ENCODE data around the gene MYD88.

GRCh38 chr3:38163841-38164642, 25.6 kb downstream of the MYD88 start:
- TF ChIP-seq, protein P1, sequence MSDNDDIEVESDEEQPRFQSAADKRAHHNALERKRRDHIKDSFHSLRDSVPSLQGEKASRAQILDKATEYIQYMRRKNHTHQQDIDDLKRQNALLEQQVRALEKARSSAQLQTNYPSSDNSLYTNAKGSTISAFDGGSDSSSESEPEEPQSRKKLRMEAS (CRISPR knock-in tag; IDR thresholded peaks at IDR 0.05), result no peak
- no peak for TF ChIP-seq ZNF219 (CRISPR knock-in tag; IDR thresholded peaks at IDR 0.05; ENCODE audit: borderline replicate concordance)
- TF ChIP-seq, protein P2, sequence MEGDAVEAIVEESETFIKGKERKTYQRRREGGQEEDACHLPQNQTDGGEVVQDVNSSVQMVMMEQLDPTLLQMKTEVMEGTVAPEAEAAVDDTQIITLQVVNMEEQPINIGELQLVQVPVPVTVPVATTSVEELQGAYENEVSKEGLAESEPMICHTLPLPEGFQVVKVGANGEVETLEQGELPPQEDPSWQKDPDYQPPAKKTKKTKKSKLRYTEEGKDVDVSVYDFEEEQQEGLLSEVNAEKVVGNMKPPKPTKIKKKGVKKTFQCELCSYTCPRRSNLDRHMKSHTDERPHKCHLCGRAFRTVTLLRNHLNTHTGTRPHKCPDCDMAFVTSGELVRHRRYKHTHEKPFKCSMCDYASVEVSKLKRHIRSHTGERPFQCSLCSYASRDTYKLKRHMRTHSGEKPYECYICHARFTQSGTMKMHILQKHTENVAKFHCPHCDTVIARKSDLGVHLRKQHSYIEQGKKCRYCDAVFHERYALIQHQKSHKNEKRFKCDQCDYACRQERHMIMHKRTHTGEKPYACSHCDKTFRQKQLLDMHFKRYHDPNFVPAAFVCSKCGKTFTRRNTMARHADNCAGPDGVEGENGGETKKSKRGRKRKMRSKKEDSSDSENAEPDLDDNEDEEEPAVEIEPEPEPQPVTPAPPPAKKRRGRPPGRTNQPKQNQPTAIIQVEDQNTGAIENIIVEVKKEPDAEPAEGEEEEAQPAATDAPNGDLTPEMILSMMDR (IDR thresholded peaks at IDR 0.05), result no peak
- TF ChIP-seq, protein P3, sequence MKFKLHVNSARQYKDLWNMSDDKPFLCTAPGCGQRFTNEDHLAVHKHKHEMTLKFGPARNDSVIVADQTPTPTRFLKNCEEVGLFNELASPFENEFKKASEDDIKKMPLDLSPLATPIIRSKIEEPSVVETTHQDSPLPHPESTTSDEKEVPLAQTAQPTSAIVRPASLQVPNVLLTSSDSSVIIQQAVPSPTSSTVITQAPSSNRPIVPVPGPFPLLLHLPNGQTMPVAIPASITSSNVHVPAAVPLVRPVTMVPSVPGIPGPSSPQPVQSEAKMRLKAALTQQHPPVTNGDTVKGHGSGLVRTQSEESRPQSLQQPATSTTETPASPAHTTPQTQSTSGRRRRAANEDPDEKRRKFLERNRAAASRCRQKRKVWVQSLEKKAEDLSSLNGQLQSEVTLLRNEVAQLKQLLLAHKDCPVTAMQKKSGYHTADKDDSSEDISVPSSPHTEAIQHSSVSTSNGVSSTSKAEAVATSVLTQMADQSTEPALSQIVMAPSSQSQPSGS (CRISPR knock-in tag; IDR thresholded peaks at IDR 0.05; ENCODE audit: borderline replicate concordance, low read depth), result no peak
- TF ChIP-seq E2F1 (CRISPR knock-in tag; IDR thresholded peaks at IDR 0.05), result no peak
- TF ChIP-seq FOXK1 (CRISPR knock-in tag; IDR thresholded peaks at IDR 0.05), result no peak
- TF ChIP-seq OVOL2 (CRISPR knock-in tag; IDR thresholded peaks at IDR 0.05; ENCODE audit: borderline replicate concordance), result no peak
- no peak for TF ChIP-seq JUN (CRISPR knock-in tag; IDR thresholded peaks at IDR 0.05)
- TF ChIP-seq, protein P4, sequence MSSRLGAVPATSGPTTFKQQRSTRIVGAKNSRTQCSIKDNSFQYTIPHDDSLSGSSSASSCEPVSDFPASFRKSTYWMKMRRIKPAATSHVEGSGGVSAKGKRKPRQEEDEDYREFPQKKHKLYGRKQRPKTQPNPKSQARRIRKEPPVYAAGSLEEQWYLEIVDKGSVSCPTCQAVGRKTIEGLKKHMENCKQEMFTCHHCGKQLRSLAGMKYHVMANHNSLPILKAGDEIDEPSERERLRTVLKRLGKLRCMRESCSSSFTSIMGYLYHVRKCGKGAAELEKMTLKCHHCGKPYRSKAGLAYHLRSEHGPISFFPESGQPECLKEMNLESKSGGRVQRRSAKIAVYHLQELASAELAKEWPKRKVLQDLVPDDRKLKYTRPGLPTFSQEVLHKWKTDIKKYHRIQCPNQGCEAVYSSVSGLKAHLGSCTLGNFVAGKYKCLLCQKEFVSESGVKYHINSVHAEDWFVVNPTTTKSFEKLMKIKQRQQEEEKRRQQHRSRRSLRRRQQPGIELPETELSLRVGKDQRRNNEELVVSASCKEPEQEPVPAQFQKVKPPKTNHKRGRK (CRISPR knock-in tag; IDR thresholded peaks at IDR 0.05; ENCODE audit: borderline replicate concordance), result no peak
- no peak for TF ChIP-seq ZNF425 (CRISPR knock-in tag; conservative IDR thresholded peaks at IDR 0.05)
